OCI-LY7 (cell line): Measurements from ENCODE around the gene GSKIP. TPM values are rescaled to one million over a fixed set of nuclear protein-coding genes. Genes with fewer than 3 reads are reported as not detected.
"Not testable (repeated sequence)": the region's sequence is repeated elsewhere in the genome, so short reads cannot be mapped to it uniquely, and the experiment has no call there.

Experiments used
- BruUV-seq: library from RNA; stranded (reverse); fragments of 400-500 nt; replicated peaks from 2 replicates; lab custom pipeline; 2021; lab: Mats Ljungman, UMichigan
- CTCF ChIA-PET: fragments of 300-600 bp; sonication (Branson Sonifier 250); formaldehyde crosslinking; loops from one replicate; lab custom pipeline; 2022; ENCODE audit warnings: antibody characterized with exemption; ENCODE audit not compliant: unreplicated experiment; lab: Charles Lee
- POLR2A ChIA-PET: fragments of 300-600 bp; sonication (Branson Sonifier 250); formaldehyde crosslinking; loops from one replicate; lab custom pipeline; 2022; ENCODE audit warnings: antibody characterized with exemption; lab: Charles Lee
- DNase-seq: peaks from one replicate; pipeline ENCODE4 v3.0.0-alpha.2; 2015; ENCODE audit warnings: low spot score
- H2AFZ ChIP-seq: fragments of 200-600 bp; sonication (generic), shearing (Covaris generic); 2 replicates; pipeline ENCODE4 v1.6.1; 2014; ENCODE audit warnings: mild to moderate bottlenecking, antibody characterized with exemption, low read length, moderate library complexity
- H3K27ac ChIP-seq: fragments of 200-600 bp; sonication (generic); 2 replicates; pipeline ENCODE4 v1.5.1; 2014; ENCODE audit warnings: mixed run types, low read depth, mild to moderate bottlenecking, moderate library complexity, low read length, inconsistent platforms; ENCODE audit not compliant: poor library complexity, severe bottlenecking
- H3K36me3 ChIP-seq: fragments of 200-600 bp; sonication (generic); 2 replicates; pipeline ENCODE4 v1.6.1; 2014; ENCODE audit warnings: mild to moderate bottlenecking, antibody characterized with exemption, low read length, moderate library complexity, mixed read lengths; ENCODE audit not compliant: insufficient read depth
- H3K4me1 ChIP-seq: fragments of 200-600 bp; sonication (generic); 2 replicates; pipeline ENCODE4 v1.5.1; 2014; ENCODE audit warnings: mild to moderate bottlenecking, low read length; ENCODE audit not compliant: insufficient read depth, poor library complexity, severe bottlenecking
- H3K4me2 ChIP-seq: fragments of 200-600 bp; sonication (generic); 2 replicates; pipeline ENCODE4 v1.6.1; 2014; ENCODE audit warnings: mild to moderate bottlenecking, low read length
- H3K4me3 ChIP-seq: fragments of 200-600 bp; sonication (generic); 2 replicates; pipeline ENCODE4 v1.5.1; 2014; ENCODE audit warnings: mild to moderate bottlenecking, low read depth, low read length; ENCODE audit not compliant: poor library complexity, severe bottlenecking
- H3K79me2 ChIP-seq: fragments of 200-600 bp; sonication (generic); 2 replicates; pipeline ENCODE4 v1.6.1; 2016; ENCODE audit warnings: low read depth, mild to moderate bottlenecking, low read length, moderate library complexity, mixed read lengths; ENCODE audit not compliant: insufficient read depth
- H3K9me2 ChIP-seq: fragments of 200-600 bp; sonication (generic); 2 replicates; pipeline ENCODE4 v1.6.1; 2016; ENCODE audit warnings: mild to moderate bottlenecking, low read length, mixed read lengths; ENCODE audit not compliant: insufficient read depth
- H3K9me3 ChIP-seq: fragments of 200-600 bp; sonication (generic); 2 replicates; pipeline ENCODE4 v1.6.1; 2014; ENCODE audit warnings: mild to moderate bottlenecking, mixed run types, low read length, mixed read lengths
- H4K20me1 ChIP-seq: fragments of 200-600 bp; sonication (generic); 2 replicates; pipeline ENCODE4 v1.6.1; 2014; ENCODE audit warnings: mild to moderate bottlenecking, antibody characterized with exemption, low read length, moderate library complexity, mixed read lengths; ENCODE audit not compliant: insufficient read depth
- CTCF ChIP-seq: fragments of 200-600 bp; sonication (generic); conservative IDR thresholded peaks from 2 replicates; pipeline ENCODE4 v1.5.1; 2014; ENCODE audit warnings: mild to moderate bottlenecking, antibody characterized with exemption, low read length, moderate library complexity, mixed read lengths
- EZH2phosphoT487 ChIP-seq: fragments of 200-600 bp; sonication (generic); IDR thresholded peaks from 2 replicates; pipeline ENCODE4 v1.6.1; 2018; ENCODE audit warnings: low read depth, borderline replicate concordance, mild to moderate bottlenecking, mixed run types, antibody characterized with exemption, low read length, moderate library complexity, mixed read lengths
- intact Hi-C: fragments of 100-400 bp; cut with micrococcal nuclease; formaldehyde crosslinking; loops from one replicate; pipeline ENCODE4 v1.10.0; 2022; ENCODE audit not compliant: unreplicated experiment
- total RNA-seq, 2 experiments: library from RNA; depleted of rRNA in 1 of 2; stranded (reverse); fragments of >200 nt in 1 of 2; shearing (Covaris generic) in 1 of 2; gene quantifications; 2 replicates each; pipeline ENCODE4 v1.2.3, GENCODE V29; 2014 to 2022

Gene GSKIP
- total RNA-seq, 2 experiments from 2014 or later = 7.7 to 12.6 TPM

GRCh38 chr14:96338551-96338950, 24.8 kb upstream of the GSKIP start:
- no peak overlapping the region for H2AFZ ChIP-seq
- H3K79me2 ChIP-seq = no peaks in the 10 kb centered on the region
- no TSS peak for BruUV-seq
- intact Hi-C loops = no loop called here
- ChIA-PET CTCF (no interaction called here), POLR2A (no interaction called here)
- H3K4me3 ChIP-seq = no peak overlapping the region
- H3K4me1 ChIP-seq = no peaks in the 10 kb centered on the region
- H3K9me3 ChIP-seq = 0 out of 2 replicates have a peak, but pooled peaks cover 8% of the 10 kb centered on the region
- H3K36me3 ChIP-seq = peaks cover 45% of the 10 kb centered on the region
- H3K9me2 ChIP-seq = no peaks in the 10 kb centered on the region
- H4K20me1 ChIP-seq = no peaks in the 10 kb centered on the region
- no peak overlapping the region for H3K27ac ChIP-seq
- DNase-seq = no peak
- H3K4me2 ChIP-seq = no peak overlapping the region
- no peak for TF ChIP-seq CTCF

GRCh38 chr14:96341323-96341722, 22.0 kb upstream of the GSKIP start:
- Histone ChIP-seq H3K9me3 (0 out of 2 replicates have a peak, but pooled peaks cover 8% of the 10 kb centered on the region), H3K27ac (no peak overlapping the region), H3K4me2 (no peak overlapping the region), H3K9me2 (no peaks in the 10 kb centered on the region), H4K20me1 (no peaks in the 10 kb centered on the region), H3K36me3 (peaks cover 45% of the 10 kb centered on the region), H3K79me2 (no peaks in the 10 kb centered on the region), H3K4me1 (no peaks in the 10 kb centered on the region), H2AFZ (no peak overlapping the region), H3K4me3 (no peak overlapping the region)
- CTCF ChIA-PET = no interaction called here
- no peak for DNase-seq
- BruUV-seq = no TSS peak
- POLR2A ChIA-PET = no interaction called here
- no peak for TF ChIP-seq CTCF
- no peak for TF ChIP-seq EZH2phosphoT487
- intact Hi-C loops = no loop called here

- no peak for TF ChIP-seq EZH2phosphoT487
- TF ChIP-seq CTCF = no peak
- ChIA-PET POLR2A (interaction anchor here (0.7 kb wide), 1 partner anchor 22 kb away, joined by 3 read pairs; no protein-coding TSS in a partner anchor), CTCF (no interaction called here)
- Histone ChIP-seq H3K4me1 (no peaks in the 10 kb centered on the region), H4K20me1 (0 out of 2 replicates have a peak, but pooled peaks cover 3% of the 10 kb centered on the region), H3K36me3 (peaks cover 5% of the 10 kb centered on the region; the same call in 1 of the 2 replicates), H3K4me3 (no peak overlapping the region), H3K79me2 (no peaks in the 10 kb centered on the region), H3K4me2 (no peak overlapping the region), H3K9me2 (no peaks in the 10 kb centered on the region), H2AFZ (no peak overlapping the region), H3K9me3 (no peaks in the 10 kb centered on the region), H3K27ac (no peak overlapping the region)
- no TSS peak for BruUV-seq
- DNase-seq = no peak
- intact Hi-C loops = no loop called here
Measured at GRCh38 chr14:96345669-96346068, 17.7 kb upstream of the GSKIP start.

DNA sequence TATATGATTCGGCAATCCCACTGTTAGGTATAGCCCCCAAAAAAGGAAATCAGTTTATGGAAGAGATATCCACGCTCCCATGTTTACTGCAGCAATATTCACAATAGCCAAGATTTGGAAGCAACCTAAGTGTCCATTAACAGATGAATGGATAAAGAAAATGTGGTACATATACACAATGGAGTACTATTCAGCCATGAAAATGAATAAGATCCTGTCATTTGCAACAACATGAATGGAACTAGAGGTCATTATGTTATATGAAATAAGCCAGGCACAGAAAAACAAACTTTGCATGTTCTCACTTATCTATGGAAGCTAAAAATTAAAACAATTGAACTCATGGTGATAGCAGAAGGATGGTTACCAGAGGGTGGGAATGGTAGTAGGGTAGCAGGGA, 15.4 kb upstream of the GSKIP start:
- H3K4me2 ChIP-seq, H3K36me3 ChIP-seq, H3K9me3 ChIP-seq, H4K20me1 ChIP-seq, DNase-seq, CTCF ChIA-PET, H3K4me1 ChIP-seq, H3K9me2 ChIP-seq, H2AFZ ChIP-seq, H3K27ac ChIP-seq, H3K79me2 ChIP-seq, BruUV-seq, intact Hi-C loops, H3K4me3 ChIP-seq: not testable (repeated sequence)
- POLR2A ChIA-PET = interaction anchor here (0.6 to 1.6 kb wide), 2 partner anchors 8 to 543 kb away, joined by 3 read pairs; no protein-coding TSS in a partner anchor
